NCI-H446 (cell line): ENCODE results near the gene YY1.
"Not testable (repeated sequence)": the region's sequence is repeated elsewhere in the genome, so short reads cannot be mapped to it uniquely, and the experiment has no call there.

Experiments used
- DNase-seq, 2 experiments: peaks; one replicate each; lab custom pipeline; 2025; lab: John Stamatoyannopoulos, UW

The YY1 gene

GRCh38 chr14:100213956-100214769 is 24.8 kb upstream of the YY1 start:
- DNase-seq: peak; percentile 66 to 84

DNA sequence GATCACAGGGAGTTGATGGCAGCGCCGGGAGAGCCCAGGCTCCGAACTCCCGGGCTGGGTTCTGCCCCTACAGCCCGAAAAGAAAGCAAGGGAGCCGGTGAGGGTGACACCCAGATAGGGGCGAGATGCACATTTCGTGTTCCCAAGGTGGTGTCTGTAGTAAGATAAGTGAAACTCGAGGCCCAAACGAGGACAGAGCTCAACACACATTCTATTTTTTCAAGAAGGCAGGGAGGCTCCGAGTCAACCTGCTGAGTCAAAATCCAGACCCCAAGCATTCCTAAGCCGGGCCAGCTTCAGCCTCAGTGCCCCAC is 24.2 kb upstream of the YY1 start:
- no peak for DNase-seq

GRCh38 chr14:100215330-100215885 is 23.5 kb upstream of the YY1 start:
- no peak for DNase-seq

GRCh38 chr14:100219126-100219785 is 19.7 kb upstream of the YY1 start:
- DNase-seq: no peak

- no peak for DNase-seq
Observed at GRCh38 chr14:100221533-100222223, 17.3 kb upstream of the YY1 start.

DNA sequence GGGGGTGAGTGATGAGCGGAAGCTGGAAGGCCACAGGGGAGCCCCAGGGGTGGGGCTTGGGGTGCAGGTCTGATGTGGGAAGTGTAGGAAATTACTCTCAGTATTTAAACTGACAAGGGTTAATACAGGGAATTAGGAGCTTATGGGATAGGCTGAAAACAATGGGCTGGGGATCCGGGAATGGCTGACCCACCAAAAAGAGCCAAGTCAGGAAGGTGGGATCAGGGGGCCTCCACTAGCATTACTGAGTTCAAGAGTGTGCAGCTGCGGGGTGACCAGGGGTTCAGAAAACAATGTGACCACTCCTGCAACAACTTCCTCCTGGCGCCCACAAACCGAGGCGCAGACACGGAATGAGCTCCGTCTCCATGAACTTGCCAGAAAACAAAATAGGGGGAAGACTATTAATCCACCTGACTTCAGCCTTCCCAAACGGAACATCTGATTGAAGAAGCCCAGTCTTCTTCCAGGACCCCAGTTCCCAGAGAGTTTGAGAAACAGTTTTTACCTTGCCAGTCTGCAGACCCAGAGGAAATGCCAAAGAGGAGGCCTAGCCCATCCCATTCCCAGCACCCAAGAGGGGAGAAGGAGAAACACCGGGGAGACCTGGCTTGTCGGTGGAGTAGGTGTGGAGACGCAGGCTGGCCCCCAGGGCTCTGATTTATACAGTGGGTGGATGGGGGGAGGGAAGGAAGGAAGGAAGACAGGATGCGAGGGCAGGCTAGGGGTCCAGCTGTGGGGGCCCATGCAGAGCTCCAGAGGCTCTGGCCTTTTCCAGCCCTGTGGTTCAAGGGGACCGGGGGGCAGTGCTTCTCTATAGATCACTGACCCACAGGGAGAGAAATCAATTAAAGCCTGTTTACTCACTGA is 16.5 kb upstream of the YY1 start:
- DNase-seq: no peak

- no peak for DNase-seq
Observed at GRCh38 chr14:100223332-100224201, 15.4 kb upstream of the YY1 start.

GRCh38 chr14:100224229-100224866 is 14.6 kb upstream of the YY1 start:
- no peak for DNase-seq

- no peak for DNase-seq
Observed at GRCh38 chr14:100225169-100225568, 13.8 kb upstream of the YY1 start.

DNA sequence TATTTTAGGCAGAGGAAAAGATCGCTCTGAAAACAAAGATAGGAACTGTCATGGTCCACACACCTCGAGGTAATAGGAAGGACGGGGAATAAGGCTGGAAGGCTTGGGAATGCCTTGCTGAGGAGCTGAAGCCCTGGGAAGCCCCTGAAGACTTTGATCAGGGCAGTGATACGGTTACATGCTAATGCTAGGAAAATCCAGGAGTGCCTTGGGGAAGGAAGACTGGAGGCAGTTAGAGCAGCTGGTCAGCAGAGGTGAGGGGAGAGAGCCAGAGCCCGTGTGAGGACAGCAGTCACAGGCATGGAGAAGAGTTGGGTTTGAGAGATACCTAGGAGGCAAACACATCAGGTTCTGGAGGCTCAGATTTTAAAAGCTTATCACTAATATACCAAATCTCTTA is 8.6 kb upstream of the YY1 start:
- DNase-seq: no peak

- no peak for DNase-seq
Observed at GRCh38 chr14:100234511-100234910, 4.4 kb upstream of the YY1 start.

- DNase-seq: not testable (repeated sequence)
Observed at GRCh38 chr14:100236271-100236818, 2.6 kb upstream of the YY1 start.

DNA sequence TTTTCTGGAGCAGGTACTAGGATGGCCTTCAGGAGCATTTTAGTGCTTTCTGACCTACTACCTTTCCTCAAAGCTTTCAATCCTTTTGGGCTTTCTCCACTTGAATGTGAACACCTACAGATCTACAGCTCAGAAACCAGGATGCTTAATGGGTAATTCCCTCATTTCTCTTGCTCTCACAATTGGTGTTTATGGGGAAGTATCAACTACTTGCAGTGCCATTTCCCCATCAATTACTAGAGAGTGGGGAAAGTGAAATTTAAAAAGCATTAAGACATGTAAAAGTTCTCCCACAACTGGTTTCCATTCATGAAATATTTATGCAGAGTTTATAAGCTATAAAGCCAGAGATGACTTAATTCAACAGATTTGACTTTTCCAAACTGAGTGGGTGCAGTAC is 2.1 kb upstream of the YY1 start:
- DNase-seq: no peak

DNA sequence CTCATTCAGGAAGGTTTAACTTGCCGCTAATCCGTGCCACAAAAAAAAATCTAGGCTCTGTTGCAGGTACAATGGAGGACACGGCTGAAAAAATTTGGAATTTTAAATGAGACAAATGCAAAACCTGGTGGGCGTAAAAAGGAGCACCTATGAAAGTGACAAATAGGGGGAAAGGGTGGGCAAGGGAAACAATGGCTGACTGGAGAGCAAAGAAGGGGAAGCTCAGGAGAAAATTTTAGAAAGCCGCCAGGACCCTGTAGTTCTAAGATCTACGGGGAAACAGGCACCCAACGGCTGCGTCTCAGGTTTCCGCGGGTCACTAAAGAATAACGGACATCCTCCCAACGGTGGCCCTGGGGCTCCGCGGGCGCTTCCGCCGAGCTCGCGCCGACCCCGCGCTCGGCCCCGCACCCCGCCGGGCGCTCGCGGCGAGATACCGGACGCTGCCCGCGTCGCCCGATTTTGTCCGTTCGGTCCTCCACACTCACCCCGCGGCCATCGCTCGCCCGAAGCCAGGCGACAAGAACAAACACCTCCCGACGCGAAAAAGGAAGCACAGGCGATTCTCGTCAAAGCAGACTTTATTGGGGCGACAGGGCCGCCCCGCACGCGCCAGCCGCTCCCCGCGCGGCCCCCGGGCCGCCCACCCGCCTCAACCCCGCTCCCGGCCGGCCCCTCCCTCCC is 1.1 kb upstream of the YY1 start:
- DNase-seq: peak in 1 of 2 experiments; percentile 66

- DNase-seq: no peak
Observed at GRCh38 chr14:100239211-100239839, 381 bp downstream of the YY1 start.

- peak; percentile 63 to 92 for DNase-seq
Observed at GRCh38 chr14:100239840-100240667, 1.1 kb downstream of the YY1 start.

- no peak for DNase-seq
Observed at GRCh38 chr14:100240668-100241032, 1.7 kb downstream of the YY1 start.

DNA sequence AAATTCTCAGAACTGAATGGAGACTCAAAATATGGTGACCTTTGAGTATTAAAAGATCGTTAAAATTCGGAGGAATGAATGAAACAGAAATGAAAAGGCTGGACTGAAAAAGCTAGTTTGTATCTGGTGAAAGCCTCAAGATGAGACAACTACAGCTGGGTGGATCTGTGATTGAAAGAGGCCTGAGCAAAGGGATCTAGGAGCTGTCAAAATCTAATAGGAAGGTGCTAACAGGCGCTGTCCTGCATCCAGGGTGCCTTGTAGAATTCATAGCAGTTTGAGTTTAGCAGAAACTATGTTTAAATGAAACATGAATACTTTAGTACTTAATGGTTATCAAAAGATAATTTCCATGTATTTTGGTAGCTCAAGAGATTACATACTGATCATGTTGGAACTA is 2.3 kb downstream of the YY1 start:
- no peak for DNase-seq
